HG03378 (cell line): Measurements from ENCODE around the gene HNRNPM.
A peak's percentile ranks its signal among the peaks of the same experiment; 100 is the strongest.
"Not testable (repeated sequence)": the region's sequence is repeated elsewhere in the genome, so short reads cannot be mapped to it uniquely, and the experiment has no call there.

Experiments
- ATAC-seq: cut with Tn5 transposase; IDR thresholded peaks from one replicate; pipeline ENCODE4 v1.9.1; 2021; ENCODE audit warnings: mild to moderate bottlenecking, moderate library complexity; ENCODE audit not compliant: unreplicated experiment

Gene HNRNPM

GRCh38 chr19:8423817-8424223 is 21.0 kb upstream of the HNRNPM start:
- ATAC-seq = no peak

- ATAC-seq = not testable (repeated sequence)
Measured at GRCh38 chr19:8425331-8425730, 19.4 kb upstream of the HNRNPM start.

- no peak for ATAC-seq
Measured at GRCh38 chr19:8426283-8426682, 18.5 kb upstream of the HNRNPM start.

DNA sequence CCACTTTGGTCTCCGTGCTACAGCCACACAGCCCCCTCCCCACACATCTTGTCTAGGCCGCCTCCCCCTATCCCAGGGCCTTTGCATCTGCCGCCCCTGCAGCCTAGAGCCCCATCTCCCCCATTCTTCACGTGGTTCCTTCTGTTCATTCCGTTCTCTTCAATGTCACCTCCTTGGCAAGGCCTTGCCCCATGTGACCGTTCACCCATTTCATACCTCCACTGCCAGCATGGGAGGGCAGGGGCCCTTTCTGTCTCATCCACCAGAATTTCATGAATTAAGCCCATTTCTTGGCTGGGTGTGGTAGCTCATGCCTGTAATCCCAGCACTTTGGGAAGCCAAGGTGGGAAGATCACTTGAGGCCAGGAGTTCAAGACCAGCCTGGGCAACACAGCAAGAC is 15.7 kb upstream of the HNRNPM start:
- ATAC-seq = no peak

- ATAC-seq = no peak
Measured at GRCh38 chr19:8429826-8430225, 14.9 kb upstream of the HNRNPM start.

GRCh38 chr19:8430650-8431049 is 14.1 kb upstream of the HNRNPM start:
- ATAC-seq = no peak

DNA sequence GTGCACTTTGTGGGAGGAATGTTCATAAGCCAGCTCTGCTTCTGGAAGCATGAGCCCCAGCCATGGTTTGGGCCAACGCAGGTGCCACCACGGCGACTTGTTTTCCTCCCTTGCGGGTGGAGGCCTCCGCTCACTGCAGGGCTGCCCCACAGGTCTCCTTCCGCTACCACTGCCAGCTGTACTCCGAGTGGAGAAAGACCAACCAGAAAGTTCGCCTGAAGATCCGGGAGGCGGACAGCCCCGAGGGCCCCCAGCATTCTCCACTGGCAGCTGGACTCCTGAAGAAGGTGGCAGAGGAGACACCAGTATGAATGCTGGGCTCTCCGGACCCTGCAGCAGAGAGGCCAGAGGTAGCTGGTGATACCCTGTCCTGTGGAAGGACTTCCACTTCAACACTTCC is 6.5 kb upstream of the HNRNPM start:
- ATAC-seq = no peak

- no peak for ATAC-seq
Measured at GRCh38 chr19:8441725-8442544, 2.8 kb upstream of the HNRNPM start.

DNA sequence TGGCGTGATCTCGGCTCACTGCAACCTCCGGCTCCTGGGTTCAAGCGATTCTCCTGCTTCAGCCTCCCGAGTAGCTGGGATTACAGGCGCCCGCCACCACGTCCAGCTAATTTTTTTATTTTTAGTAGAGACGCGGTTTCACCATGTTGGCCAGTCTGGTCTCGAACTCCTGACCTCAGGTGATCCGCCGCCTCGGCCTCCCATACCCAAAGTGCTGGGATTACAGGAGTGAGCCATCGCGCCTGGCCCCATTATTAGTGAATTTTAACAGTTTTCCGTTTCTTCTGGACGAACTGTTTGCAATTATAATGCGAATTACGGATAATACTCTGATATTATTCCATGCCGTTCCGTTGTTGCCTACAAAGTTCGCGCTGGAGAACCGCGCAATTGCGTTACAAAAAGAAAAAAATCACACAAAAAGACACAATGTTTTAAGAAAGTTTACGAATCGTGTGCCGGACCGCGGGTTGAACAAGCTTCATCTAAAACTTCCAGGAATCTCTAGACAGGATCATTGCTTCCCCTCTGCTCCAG is 567 bp upstream of the HNRNPM start:
- not testable (repeated sequence) for ATAC-seq

DNA sequence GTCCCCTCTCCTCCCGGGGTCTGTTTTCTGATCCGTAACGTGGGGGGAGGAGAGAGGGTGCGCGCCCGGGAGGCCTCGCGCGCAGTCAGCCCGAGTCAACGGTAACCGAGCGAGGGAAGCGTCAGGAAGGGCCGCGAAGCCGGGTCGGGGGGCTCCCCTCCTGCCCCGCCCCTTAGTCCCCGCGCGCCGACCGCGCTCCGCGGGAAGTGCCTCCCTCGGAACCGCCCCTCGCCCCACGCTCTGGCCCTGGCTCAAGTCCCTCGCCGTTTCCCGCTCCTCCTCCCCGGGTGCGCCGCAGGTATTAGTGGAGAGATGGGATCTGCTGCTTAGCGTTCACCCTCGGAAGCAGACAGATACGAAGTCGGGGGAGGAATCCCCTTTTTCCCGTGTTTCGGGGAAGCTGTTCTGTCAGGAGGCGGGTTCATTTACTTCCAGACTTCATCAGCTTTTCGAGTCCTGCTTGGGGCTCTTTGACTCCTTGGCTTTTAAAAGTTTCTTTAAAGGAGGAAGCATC is 770 bp downstream of the HNRNPM start:
- ATAC-seq = peak; percentile 13

DNA sequence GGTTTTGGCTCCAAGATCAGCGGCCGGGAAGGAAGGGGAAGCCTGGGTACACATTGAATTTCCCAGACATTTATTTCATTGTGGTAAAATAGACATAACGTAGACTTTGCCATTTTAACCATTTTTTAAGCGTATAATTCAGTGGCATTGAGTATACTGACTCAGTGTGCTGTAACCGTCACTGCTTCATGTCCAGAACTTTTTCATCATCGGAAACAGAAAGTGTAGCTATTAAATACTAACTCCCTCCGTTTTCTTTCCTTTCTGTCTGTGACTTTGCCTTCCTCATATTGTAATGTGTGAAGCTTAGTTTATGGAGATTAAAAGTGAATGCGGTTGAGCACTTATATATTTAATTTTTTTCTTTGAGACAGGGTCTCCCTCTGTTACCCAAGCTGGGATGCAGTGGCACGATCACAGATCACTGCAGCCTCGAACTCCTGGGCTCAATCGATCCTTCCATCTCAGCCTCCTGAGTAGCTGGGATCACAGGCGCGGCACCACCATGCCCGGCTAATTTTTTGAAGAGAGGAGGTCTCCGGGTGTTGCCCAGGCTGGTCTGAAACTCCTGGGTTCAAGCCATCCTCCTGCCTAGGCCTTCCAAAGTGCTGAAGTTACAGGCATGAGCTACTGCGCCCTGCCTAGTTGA is 1.4 kb downstream of the HNRNPM start:
- ATAC-seq = no peak

GRCh38 chr19:8449830-8450229 is 5.1 kb downstream of the HNRNPM start:
- no peak for ATAC-seq

DNA sequence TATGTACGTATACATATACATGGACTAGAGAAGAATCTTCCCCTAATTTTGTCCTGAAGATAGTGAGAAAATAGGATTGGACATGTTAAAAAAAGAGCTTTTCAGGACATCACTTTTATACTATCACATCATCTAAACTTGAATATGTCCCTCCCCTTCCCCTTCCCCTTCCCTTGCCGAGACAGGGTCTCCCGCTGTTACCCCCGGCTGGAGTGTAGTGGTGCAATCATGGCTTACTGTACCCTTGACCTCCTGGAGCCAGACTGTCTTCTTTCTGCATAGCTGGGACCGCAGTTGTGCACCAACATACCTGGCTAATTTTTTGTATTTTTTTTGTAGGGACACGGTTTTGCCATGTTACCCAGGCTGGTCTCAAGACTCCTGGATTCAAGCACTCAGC is 6.6 kb downstream of the HNRNPM start:
- no peak for ATAC-seq

GRCh38 chr19:8451885-8452284 is 7.1 kb downstream of the HNRNPM start:
- no peak for ATAC-seq

DNA sequence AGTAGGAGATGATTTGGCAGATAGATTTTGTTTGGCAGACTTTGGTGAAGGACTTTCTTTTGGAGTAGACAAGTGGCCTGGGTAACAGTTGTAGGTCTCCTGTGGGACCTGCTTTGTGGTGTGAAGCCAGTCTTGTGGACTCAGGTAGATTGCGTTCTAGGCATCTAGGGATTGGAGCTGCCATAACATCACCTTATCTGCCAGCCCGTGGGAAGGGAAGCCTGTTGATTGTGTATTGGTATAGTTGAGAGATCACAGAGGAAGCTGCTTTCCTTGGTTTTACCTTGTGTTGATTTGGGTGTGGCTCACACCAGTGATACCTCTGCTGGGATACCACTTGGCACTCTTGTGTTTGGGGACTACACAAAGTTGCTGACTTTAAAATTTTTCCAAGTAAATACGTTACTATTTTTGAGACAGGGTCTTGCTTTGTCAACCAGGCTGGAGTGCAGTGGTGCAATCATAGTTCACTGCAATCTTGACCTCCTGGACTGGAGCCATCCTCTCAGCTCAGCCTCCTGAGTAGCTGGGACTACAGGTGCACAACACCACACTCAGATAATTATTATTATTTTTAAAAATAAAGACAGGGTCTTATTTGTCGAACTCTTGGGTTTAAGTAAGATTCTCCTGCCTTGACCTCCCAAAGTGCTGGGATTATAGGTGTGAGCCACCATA is 7.8 kb downstream of the HNRNPM start:
- ATAC-seq = no peak

- ATAC-seq = no peak
Measured at GRCh38 chr19:8453616-8454015, 8.8 kb downstream of the HNRNPM start.

DNA sequence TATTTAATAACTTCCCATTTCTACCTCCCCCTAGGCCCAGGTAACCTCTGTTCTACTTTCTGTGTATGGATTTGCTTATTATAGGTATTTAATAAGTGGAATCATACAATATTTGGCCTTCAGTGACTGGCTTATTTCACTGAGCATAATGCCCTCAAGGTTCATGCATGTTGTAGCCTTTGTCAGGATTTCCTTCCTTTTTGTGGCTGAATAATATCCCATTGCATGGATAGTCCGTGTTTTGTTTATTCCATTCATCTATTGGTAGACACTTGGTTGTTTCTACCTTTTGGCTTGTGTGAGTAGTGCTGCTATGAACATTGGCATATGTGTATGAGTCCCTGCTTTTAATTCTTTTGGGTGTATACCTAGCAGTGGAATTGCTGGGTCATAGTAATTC is 9.4 kb downstream of the HNRNPM start:
- ATAC-seq = no peak

DNA sequence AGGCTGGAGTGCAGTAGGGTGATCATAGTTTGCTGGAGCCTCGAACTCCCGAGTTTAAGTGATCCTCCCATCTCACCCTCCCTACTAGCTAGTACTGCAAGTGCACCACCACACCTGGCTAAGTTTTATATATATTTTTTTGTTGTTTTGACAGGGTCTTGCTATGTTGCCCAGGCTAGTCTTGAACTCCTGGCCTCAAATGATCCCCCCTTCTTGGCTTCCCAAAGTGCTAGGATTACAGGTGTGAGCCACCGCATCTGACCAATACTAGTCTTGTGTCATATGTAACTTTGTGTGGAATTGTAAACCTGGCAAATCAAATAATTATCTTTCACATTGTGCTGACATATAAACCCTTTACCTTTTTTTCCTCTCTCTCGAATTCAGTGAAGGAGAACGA is 10.2 kb downstream of the HNRNPM start:
- ATAC-seq = no peak

GRCh38 chr19:8456064-8456463 is 11.3 kb downstream of the HNRNPM start:
- ATAC-seq = no peak

GRCh38 chr19:8457209-8457608 is 12.4 kb downstream of the HNRNPM start:
- no peak for ATAC-seq

- ATAC-seq = no peak
Measured at GRCh38 chr19:8457827-8458226, 13.1 kb downstream of the HNRNPM start.
